Lower leg skin (tissue), 3 donors: Measurements from ENCODE around the gene ZNF407.

ENCODE experiments used
- CTCF ChIP-seq, 3 donors: fragments of 450-650 bp; IDR thresholded peaks; one replicate each; pipeline ENCODE4 v1.5.1; 2016; ENCODE audit warnings: antibody characterized with exemption in 3 of 3, mild to moderate bottlenecking in 3 of 3, moderate library complexity in 2 of 3
- POLR2A ChIP-seq, 2 donors: fragments of 450-650 bp; IDR thresholded peaks; one replicate each; pipeline ENCODE4 v1.6.1; 2016 to 2017; ENCODE audit warnings: antibody characterized with exemption in 2 of 2, mild to moderate bottlenecking in 1 of 2, moderate library complexity in 1 of 2

- TF ChIP-seq CTCF (IDR thresholded peaks at IDR 0.05) (no peak), POLR2A (IDR thresholded peaks at IDR 0.05) (no peak)
These were observed 473.8 kb downstream of the ZNF407 start for GRCh38 chr18:75071484-75071785.
